Right lobe of liver (tissue), 6 donors: ENCODE measurements around the gene HIP1. TPM values are rescaled to one million over a fixed set of nuclear protein-coding genes. Genes with fewer than 3 reads are reported as not detected.

Experiments used
- ATAC-seq, 4 donors: fragments of 200-7000 bp; cut with Tn5 transposase; one replicate each; pipeline ENCODE4 v1.9.1; 2020; ENCODE audit warnings: mild to moderate bottlenecking in 4 of 4, moderate library complexity in 4 of 4
- DNase-seq, 3 donors: peaks; one replicate each; pipeline ENCODE4 v3.0.0-alpha.2; 2020
- H3K27ac ChIP-seq, 3 donors: fragments of 200-600 bp; one replicate each; pipeline ENCODE4 v1.8.0; 2022
- H3K27me3 ChIP-seq, 2 donors: fragments of 200-600 bp; one replicate each; pipeline ENCODE4 v1.8.0; 2022
- H3K36me3 ChIP-seq, 4 donors: fragments of 200-600 bp; sonication (generic) in 1 of 4; one replicate each; pipeline versions ENCODE4 v1.5.1 to v1.8.0; 2017 to 2022; ENCODE audit warnings: control low read depth in 1 of 4
- H3K4me1 ChIP-seq, 4 donors: fragments of 200-600 bp; sonication (generic) in 1 of 4; one replicate each; pipeline versions ENCODE4 v1.5.1 to v1.8.0; 2017 to 2022; ENCODE audit warnings: control low read depth in 1 of 4
- H3K4me3 ChIP-seq, 3 donors: fragments of 200-600 bp; one replicate each; pipeline ENCODE4 v1.8.0; 2022
- H3K9me3 ChIP-seq, 4 donors: fragments of 200-600 bp; sonication (generic) in 1 of 4; one replicate each; pipeline versions ENCODE4 v1.5.1 to v1.8.0; 2017 to 2022; ENCODE audit warnings: control low read depth in 1 of 4
- POLR2A ChIP-seq: fragments of 450-650 bp; IDR thresholded peaks from one replicate; pipeline ENCODE4 v1.6.1; 2017; ENCODE audit warnings: antibody characterized with exemption, mild to moderate bottlenecking
- WGBS: methylation state at CpG from one replicate; pipeline ENCODE4 v1.1.6; 2018; ENCODE audit warnings: low coverage, low lambda C conversion rate; ENCODE audit not compliant: insufficient coverage; ENCODE audit errors: missing lambda C conversion rate; 5-methylcytosine and 5-hydroxymethylcytosine counted together
- intact Hi-C, 2 donors: fragments of 100-400 bp; cut with DNase I; formaldehyde crosslinking; loops; one replicate each; pipeline versions ENCODE4 v1.11.2 to v1.14.1; 2022
- total RNA-seq, 6 experiments: library from RNA; depleted of rRNA in 2 of 6; stranded (reverse); fragments of >200 nt in 2 of 6; fragmentation: NEBNext Ultra II Directional in 3 of 6; extraction: Animal tissue kit (Norgen Biotek cat#: 25700) in 3 of 6; gene quantifications; one replicate each; pipeline versions ENCODE4 v1.1.0 to v1.2.4, GENCODE V29; 2016 to 2023
- TF ChIP-seq, protein P1 (sequence below), 4 donors: fragments of 200-600 bp in 3 of 4; fragments of 450-650 bp in 1 of 4; IDR thresholded peaks; one replicate each; pipeline versions ENCODE4 v1.5.1 to v1.8.0; 2016 to 2022; ENCODE audit warnings: antibody characterized with exemption in 4 of 4, mild to moderate bottlenecking in 2 of 4
- donor health status: DM: no; HTN: yes; CAD: no.
- donor health status: DM: no; HTN: no; CAD: no.
- donor health status: DM: no; HTN: no; CAD: no.
- donor health status: DM: no; HTN: yes; CAD: no.
- donor health status: DM: no; HTN: yes; CAD: no.

HIP1 gene
- total RNA-seq, 6 experiments from 2014 or later, result 17.6 to 23.0 (median 18.8) TPM

GRCh38 chr7:75590373-75591005 is 148.3 kb downstream of the HIP1 start:
- WGBS, result 96% methylated on average over 2 of the region's 2 CpGs
- ATAC-seq, result no peak
- peaks cover 0 to 28% (median 4%) of the 10 kb centered on the region in 4 donors for H3K36me3 ChIP-seq
- H3K27ac ChIP-seq, result no peak overlapping the region
- intact Hi-C loops, result no loop called here
- DNase-seq, result no peak
- TF ChIP-seq, protein P1, sequence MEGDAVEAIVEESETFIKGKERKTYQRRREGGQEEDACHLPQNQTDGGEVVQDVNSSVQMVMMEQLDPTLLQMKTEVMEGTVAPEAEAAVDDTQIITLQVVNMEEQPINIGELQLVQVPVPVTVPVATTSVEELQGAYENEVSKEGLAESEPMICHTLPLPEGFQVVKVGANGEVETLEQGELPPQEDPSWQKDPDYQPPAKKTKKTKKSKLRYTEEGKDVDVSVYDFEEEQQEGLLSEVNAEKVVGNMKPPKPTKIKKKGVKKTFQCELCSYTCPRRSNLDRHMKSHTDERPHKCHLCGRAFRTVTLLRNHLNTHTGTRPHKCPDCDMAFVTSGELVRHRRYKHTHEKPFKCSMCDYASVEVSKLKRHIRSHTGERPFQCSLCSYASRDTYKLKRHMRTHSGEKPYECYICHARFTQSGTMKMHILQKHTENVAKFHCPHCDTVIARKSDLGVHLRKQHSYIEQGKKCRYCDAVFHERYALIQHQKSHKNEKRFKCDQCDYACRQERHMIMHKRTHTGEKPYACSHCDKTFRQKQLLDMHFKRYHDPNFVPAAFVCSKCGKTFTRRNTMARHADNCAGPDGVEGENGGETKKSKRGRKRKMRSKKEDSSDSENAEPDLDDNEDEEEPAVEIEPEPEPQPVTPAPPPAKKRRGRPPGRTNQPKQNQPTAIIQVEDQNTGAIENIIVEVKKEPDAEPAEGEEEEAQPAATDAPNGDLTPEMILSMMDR (IDR thresholded peaks at IDR 0.05), result no peak
- no peak for TF ChIP-seq POLR2A
- no peaks in the 10 kb centered on the region for H3K4me1 ChIP-seq
- no peak overlapping the region for H3K4me3 ChIP-seq
- H3K27me3 ChIP-seq, result no peaks in the 10 kb centered on the region
- H3K9me3 ChIP-seq, result no peaks in the 10 kb centered on the region

- no peaks in the 10 kb centered on the region for H3K27me3 ChIP-seq
- no peaks in the 10 kb centered on the region for H3K9me3 ChIP-seq
- 88% methylated on average over 3 of the region's 5 CpGs for WGBS
- no peaks in the 10 kb centered on the region for H3K4me1 ChIP-seq
- no peak overlapping the region for H3K27ac ChIP-seq
- DNase-seq, result no peak
- H3K36me3 ChIP-seq, result peaks cover 0 to 31% (median 2%) of the 10 kb centered on the region in 4 donors
- no peak for TF ChIP-seq POLR2A
- TF ChIP-seq, protein P1 (IDR thresholded peaks at IDR 0.05), result no peak
- H3K4me3 ChIP-seq, result no peak overlapping the region
- intact Hi-C loops, result no loop called here
- ATAC-seq, result no peak
Observed at GRCh38 chr7:75584354-75584753, 154.4 kb downstream of the HIP1 start.

DNA sequence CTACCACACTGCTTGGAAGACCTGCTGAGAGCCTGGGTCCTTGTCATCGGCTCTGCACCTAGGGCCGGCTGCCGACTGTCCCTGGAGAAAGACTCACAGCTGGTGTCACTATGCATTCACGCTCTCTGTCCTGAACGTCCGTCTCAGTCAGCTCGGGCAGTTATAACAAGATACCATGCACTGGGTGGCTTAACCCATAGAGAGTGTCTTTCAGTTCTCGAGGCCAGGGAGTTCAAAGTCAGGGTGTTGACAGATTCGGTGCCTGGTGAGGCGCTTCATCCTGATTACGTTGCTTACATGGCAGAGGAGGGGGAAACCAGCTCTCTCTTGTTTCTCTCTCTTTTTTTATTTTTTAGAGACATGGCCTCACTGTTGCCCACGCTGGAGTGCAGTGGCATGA is 155.5 kb downstream of the HIP1 start:
- H3K4me1 ChIP-seq, result no peaks in the 10 kb centered on the region
- no peaks in the 10 kb centered on the region for H3K27me3 ChIP-seq
- 89% methylated on average over 9 of the region's 12 CpGs for WGBS
- TF ChIP-seq, protein P1 (IDR thresholded peaks at IDR 0.05), result no peak
- no peak for TF ChIP-seq POLR2A
- no peak overlapping the region for H3K27ac ChIP-seq
- H3K36me3 ChIP-seq, result peaks cover 0 to 36% (median 2%) of the 10 kb centered on the region in 4 donors
- H3K9me3 ChIP-seq, result no peaks in the 10 kb centered on the region
- intact Hi-C loops, result no loop called here
- DNase-seq (no peak), ATAC-seq (no peak)
- no peak overlapping the region for H3K4me3 ChIP-seq

- no peak overlapping the region for H3K4me3 ChIP-seq
- DNase-seq (no peak), ATAC-seq (no peak)
- H3K27ac ChIP-seq, result no peak overlapping the region
- no peak for TF ChIP-seq POLR2A
- TF ChIP-seq, protein P1 (IDR thresholded peaks at IDR 0.05), result no peak
- intact Hi-C loops, result no loop called here
- H3K9me3 ChIP-seq, result no peaks in the 10 kb centered on the region
- no peaks in the 10 kb centered on the region for H3K4me1 ChIP-seq
- no peaks in the 10 kb centered on the region for H3K27me3 ChIP-seq
- peaks cover 0 to 26% (median 0%) of the 10 kb centered on the region in 4 donors for H3K36me3 ChIP-seq
- no CpG with 5 or more reads among the region's 6 CpGs for WGBS
Observed at GRCh38 chr7:75579899-75580298, 158.8 kb downstream of the HIP1 start.
